Measurements from ENCODE around the gene YBX1. TPM values are rescaled to one million over a fixed set of nuclear protein-coding genes. Genes with fewer than 3 reads are reported as not detected.

The YBX1 gene
- total and polyA plus RNA-seq, 2 of the 13 experiments (the other 11 are each of a cell fraction or from before 2014, with no cell fraction given) = 339 to 628 TPM

DNA sequence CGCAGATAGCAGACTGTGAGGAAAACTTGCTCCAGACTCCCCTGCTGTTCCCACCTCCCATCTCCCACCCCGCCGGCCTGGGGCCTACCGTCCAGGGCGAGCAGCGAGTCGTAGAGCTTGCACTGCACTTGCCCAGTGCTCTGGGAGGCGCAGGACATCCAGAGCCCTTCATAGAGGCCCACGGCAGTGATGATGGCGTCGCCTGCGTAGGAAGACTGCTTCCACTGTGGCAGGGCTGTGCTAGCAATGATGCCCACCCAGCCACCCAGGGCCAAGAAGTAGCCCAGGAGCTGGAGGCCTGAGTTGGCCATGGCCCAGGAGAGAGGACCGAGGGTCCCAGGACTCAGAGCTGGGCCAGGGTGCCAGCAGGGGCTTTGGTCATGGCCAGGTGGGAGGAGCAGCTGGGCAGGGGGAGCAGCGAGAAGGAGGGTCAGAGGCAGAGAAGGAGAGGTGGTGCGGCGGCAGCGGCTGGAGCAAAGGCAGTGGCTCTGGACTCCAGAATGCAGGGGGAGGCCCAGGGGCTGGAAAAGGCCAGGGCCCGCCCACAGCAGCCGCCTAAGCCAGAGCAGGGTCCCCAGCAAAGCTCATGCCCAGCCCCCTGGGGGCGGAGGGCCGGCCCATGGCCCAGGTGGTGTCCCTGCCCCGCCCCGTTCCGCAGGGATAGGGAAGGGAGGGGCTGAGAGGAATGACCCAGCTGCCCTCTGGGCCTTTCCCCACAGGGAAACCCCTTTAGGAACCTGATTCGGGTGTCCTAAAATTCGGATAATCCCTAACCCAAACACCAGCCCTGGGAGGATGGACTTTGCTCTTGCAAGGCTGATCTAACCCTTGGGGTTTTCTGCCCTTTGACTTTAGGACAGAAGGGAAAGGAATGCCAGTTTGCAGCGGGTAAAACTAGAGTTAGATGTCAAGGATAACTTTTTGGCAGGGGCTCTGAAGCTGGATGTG is 57.8 kb downstream of the YBX1 start, which contains the start of gene CLDN19 (continued):
- TF ChIP-seq PCBP1 (IDR thresholded peaks at IDR 0.05; ENCODE audit: borderline replicate concordance, low read depth, low read length) (0 out of 2 replicates have a peak, but pooled peaks have one; percentile 38), SALL2 (CRISPR knock-in tag; IDR thresholded peaks at IDR 0.05) (peak; percentile 49; the same call in 1 of the 2 replicates), NR2F1 (CRISPR knock-in tag; IDR thresholded peaks at IDR 0.05) (peak; percentile 41 to 58; a peak in 3 of 4 replicates), ZNF609 (CRISPR knock-in tag; IDR thresholded peaks at IDR 0.05; ENCODE audit: borderline replicate concordance) (no peak), ARID2 (CRISPR knock-in tag; IDR thresholded peaks at IDR 0.05; ENCODE audit: borderline replicate concordance) (peak; percentile 60; the same call in 1 of the 2 replicates), MATR3 (CRISPR knock-in tag; IDR thresholded peaks at IDR 0.05) (no peak), GPN1 (CRISPR knock-in tag; IDR thresholded peaks at IDR 0.05; ENCODE audit: borderline replicate concordance) (no peak), THAP11 (CRISPR knock-in tag; IDR thresholded peaks at IDR 0.05) (peak; percentile 27; the same call in 1 of the 2 replicates), HMGXB4 (CRISPR knock-in tag; IDR thresholded peaks at IDR 0.05; ENCODE audit: borderline replicate concordance in 1 of 2, low read depth in 1 of 2) (peak in 1 of 2 experiments; percentile 26; a peak in 1 of 4 replicates), HBP1 (CRISPR knock-in tag; IDR thresholded peaks at IDR 0.05; ENCODE audit: low read depth) (no peak)
- TF ChIP-seq, protein P1, sequence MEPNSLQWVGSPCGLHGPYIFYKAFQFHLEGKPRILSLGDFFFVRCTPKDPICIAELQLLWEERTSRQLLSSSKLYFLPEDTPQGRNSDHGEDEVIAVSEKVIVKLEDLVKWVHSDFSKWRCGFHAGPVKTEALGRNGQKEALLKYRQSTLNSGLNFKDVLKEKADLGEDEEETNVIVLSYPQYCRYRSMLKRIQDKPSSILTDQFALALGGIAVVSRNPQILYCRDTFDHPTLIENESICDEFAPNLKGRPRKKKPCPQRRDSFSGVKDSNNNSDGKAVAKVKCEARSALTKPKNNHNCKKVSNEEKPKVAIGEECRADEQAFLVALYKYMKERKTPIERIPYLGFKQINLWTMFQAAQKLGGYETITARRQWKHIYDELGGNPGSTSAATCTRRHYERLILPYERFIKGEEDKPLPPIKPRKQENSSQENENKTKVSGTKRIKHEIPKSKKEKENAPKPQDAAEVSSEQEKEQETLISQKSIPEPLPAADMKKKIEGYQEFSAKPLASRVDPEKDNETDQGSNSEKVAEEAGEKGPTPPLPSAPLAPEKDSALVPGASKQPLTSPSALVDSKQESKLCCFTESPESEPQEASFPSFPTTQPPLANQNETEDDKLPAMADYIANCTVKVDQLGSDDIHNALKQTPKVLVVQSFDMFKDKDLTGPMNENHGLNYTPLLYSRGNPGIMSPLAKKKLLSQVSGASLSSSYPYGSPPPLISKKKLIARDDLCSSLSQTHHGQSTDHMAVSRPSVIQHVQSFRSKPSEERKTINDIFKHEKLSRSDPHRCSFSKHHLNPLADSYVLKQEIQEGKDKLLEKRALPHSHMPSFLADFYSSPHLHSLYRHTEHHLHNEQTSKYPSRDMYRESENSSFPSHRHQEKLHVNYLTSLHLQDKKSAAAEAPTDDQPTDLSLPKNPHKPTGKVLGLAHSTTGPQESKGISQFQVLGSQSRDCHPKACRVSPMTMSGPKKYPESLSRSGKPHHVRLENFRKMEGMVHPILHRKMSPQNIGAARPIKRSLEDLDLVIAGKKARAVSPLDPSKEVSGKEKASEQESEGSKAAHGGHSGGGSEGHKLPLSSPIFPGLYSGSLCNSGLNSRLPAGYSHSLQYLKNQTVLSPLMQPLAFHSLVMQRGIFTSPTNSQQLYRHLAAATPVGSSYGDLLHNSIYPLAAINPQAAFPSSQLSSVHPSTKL (CRISPR knock-in tag; IDR thresholded peaks at IDR 0.05) = peak; percentile 36; the same call in 1 of the 2 replicates
- TF ChIP-seq, protein P2, sequence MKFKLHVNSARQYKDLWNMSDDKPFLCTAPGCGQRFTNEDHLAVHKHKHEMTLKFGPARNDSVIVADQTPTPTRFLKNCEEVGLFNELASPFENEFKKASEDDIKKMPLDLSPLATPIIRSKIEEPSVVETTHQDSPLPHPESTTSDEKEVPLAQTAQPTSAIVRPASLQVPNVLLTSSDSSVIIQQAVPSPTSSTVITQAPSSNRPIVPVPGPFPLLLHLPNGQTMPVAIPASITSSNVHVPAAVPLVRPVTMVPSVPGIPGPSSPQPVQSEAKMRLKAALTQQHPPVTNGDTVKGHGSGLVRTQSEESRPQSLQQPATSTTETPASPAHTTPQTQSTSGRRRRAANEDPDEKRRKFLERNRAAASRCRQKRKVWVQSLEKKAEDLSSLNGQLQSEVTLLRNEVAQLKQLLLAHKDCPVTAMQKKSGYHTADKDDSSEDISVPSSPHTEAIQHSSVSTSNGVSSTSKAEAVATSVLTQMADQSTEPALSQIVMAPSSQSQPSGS (CRISPR knock-in tag; IDR thresholded peaks at IDR 0.05) = no peak

Measured in HepG2 (cell line).